Activated naive CD8-positive, alpha-beta T cell treated with anti-CD3 and anti-CD28 coated beads for 36 hours (primary cell): ENCODE measurements around the gene AKAP8. TPM values are rescaled to one million over a fixed set of nuclear protein-coding genes. Genes with fewer than 3 reads are reported as not detected.
"Not testable (repeated sequence)": the region's sequence is repeated elsewhere in the genome, so short reads cannot be mapped to it uniquely, and the experiment has no call there.

Experiments
- DNase-seq: peaks from one replicate; pipeline ENCODE4 v3.0.0; 2021
- H3K27ac Mint-ChIP-seq: one replicate; pipeline ENCODE4 v1.8.0; 2022; ENCODE audit warnings: mild to moderate bottlenecking, moderate library complexity, mixed read lengths
- H3K27me3 Mint-ChIP-seq: one replicate; pipeline ENCODE4 v1.8.0; 2022; ENCODE audit warnings: mild to moderate bottlenecking, mixed read lengths
- H3K36me3 Mint-ChIP-seq: one replicate; pipeline ENCODE4 v1.8.0; 2021; ENCODE audit warnings: mild to moderate bottlenecking, mixed read lengths
- H3K4me1 Mint-ChIP-seq: one replicate; pipeline ENCODE4 v1.8.0; 2021; ENCODE audit warnings: mixed read lengths
- H3K4me3 Mint-ChIP-seq: one replicate; pipeline ENCODE4 v1.8.0; 2022; ENCODE audit warnings: mild to moderate bottlenecking, moderate library complexity, mixed read lengths
- H3K9me3 Mint-ChIP-seq: one replicate; pipeline ENCODE4 v1.8.0; 2022; ENCODE audit warnings: mixed read lengths
- total RNA-seq, 2 experiments: library from RNA; stranded (reverse); gene quantifications; one replicate each; pipeline ENCODE4 v1.2.3, GENCODE V29; 2021

The AKAP8 gene
- total RNA-seq, 2 experiments from 2014 or later: 59.4 to 61.2 TPM

DNA sequence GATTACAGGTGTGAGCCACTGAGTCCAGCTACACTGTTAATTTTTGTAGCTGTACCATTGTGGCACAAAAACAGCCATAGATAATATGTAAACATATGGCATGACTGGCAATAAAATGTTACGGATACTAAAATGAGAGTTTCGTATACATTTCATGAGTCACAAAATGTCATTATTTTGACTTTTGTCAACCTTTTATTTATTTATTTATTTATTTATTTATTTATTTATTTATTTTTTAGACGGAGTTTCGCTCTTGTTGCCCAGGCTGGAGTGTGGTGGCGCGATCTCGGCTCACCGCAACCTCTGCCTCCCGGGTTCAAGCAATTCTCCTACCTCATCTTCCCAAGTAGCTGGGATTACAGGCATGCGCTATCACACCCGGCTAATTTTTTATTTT lies 38.3 kb downstream of the AKAP8 start:
- H3K4me1 Mint-ChIP-seq, DNase-seq, H3K36me3 Mint-ChIP-seq, H3K9me3 Mint-ChIP-seq, H3K27me3 Mint-ChIP-seq, H3K27ac Mint-ChIP-seq, H3K4me3 Mint-ChIP-seq: not testable (repeated sequence)

DNA sequence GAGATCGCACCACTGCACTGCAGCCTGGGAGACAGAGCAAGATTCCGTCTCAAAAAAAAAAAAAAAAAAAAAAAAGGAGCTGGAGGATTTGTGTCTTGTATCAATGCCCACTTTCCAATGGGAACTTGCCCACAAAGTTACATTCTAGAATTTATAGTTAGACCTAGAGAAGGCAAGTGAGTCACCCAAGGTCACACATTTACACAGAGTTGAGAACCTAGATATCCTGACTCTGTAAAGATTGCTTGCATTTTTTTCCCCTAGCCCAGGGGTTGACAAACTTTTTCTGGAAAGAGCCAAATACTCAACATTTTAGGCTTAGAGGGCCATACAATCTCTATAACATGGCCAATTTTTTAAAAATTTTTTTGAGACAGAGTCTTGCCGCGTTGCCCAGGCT lies 39.5 kb downstream of the AKAP8 start:
- Mint-ChIP-seq H3K4me3 (no peak overlapping the region), H3K36me3 (peaks cover 5% of the 10 kb centered on the region), H3K9me3 (no peaks in the 10 kb centered on the region), H3K4me1 (no peaks in the 10 kb centered on the region), H3K27ac (no peak overlapping the region), H3K27me3 (no peaks in the 10 kb centered on the region)
- no peak for DNase-seq

DNA sequence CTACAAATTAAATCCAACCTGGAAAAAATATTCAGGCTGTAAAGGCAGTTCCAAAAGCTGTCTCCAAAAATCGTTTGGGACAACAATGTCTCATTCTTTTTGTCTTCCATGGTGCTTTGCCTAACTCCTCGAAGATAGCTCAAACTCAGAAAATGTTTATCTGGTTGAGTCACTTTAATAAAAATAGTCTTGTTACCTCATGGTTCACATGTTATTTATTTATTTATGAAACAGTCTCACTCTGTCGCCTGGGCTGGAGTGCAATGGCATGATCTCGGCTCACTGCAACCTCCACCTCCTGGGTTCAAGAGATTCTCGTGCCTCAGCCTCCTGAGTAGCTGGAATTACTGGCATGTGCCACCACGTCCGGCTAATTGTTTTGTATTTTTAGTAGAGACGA lies 42.4 kb downstream of the AKAP8 start:
- no peak for DNase-seq
- peaks cover 9% of the 10 kb centered on the region for H3K4me1 Mint-ChIP-seq

DNA sequence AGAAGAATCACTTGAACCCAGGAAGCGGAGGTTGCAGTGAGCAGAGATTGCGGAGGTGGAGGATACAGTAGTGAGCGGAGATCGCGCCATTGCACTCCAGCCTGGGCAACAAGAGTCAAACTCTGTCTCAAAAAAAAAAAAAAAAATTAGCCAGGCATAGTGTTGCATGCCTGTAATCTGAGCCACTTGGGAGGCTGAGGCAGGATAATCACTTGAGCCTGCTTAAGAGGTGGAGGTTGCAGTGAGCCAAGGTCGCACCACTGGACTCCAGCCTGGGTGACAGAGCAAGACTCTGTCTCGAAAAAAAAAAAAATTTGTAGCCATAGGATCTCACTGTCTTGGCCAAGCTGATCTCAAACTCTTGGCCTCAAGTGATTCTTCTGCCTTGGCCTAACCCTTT lies 43.6 kb downstream of the AKAP8 start:
- not testable (repeated sequence) for DNase-seq, H3K27me3 Mint-ChIP-seq, H3K4me3 Mint-ChIP-seq, H3K27ac Mint-ChIP-seq, H3K9me3 Mint-ChIP-seq, H3K4me1 Mint-ChIP-seq
- peaks cover 11% of the 10 kb centered on the region for H3K36me3 Mint-ChIP-seq

More for the DNA sequence above, 42.4 kb downstream of the AKAP8 start:
- peaks cover 7% of the 10 kb centered on the region for H3K36me3 Mint-ChIP-seq
- no peaks in the 10 kb centered on the region for H3K27me3 Mint-ChIP-seq
- H3K27ac Mint-ChIP-seq: no peak overlapping the region
- no peaks in the 10 kb centered on the region for H3K9me3 Mint-ChIP-seq
- H3K4me3 Mint-ChIP-seq: no peak overlapping the region

DNA sequence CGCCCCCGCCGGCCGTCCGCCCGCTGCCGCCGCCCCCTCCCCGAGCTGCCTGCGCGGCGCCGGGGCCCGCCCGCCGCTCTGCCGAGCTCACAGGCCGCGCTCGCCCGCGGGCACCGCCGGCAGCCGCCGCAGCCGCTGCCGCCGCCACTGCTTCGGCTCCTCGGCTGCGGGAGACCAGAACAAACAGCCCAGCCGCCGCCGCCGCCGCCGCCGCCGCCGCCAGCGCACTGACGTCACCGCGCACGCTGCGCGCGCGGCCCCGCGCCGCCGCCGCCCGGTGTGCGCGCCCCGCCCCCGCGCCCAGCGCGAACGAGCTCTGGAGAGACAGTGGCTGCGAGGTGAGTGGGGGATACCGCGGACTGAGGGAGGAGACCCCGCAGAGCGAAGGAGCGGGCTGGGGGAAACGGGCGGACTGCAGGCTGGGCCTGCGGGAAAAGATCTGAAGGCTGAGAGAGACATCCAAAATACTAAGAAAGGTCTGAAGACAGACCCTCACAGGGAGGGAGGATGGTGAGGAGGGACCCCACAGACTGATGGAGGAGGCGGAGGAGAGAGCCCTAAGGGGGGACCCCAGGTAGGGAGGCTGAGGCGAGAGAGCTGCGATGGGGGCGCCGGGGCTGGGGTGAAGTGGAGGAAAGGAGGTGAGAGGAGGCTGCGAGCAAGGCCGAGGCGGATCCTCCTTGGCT lies 47.1 kb downstream of the AKAP8 start, which contains the start of gene BRD4:
Gene BRD4 (minus strand): TSS at position 229 of the 686 bp plus-strand sequence. CDS start 59,440 bp downstream, outside the sequence.
- Mint-ChIP-seq H3K27ac (peak within 1 kb of the TSS; percentile 93), H3K36me3 (peaks cover 28% of the 10 kb centered on the region), H3K9me3 (no peaks in the 10 kb centered on the region), H3K4me3 (peak within 1 kb of the TSS; percentile 96), H3K27me3 (no peaks in the 10 kb centered on the region), H3K4me1 (peaks cover 39% of the 10 kb centered on the region)
- peak; percentile 89 for DNase-seq

DNA sequence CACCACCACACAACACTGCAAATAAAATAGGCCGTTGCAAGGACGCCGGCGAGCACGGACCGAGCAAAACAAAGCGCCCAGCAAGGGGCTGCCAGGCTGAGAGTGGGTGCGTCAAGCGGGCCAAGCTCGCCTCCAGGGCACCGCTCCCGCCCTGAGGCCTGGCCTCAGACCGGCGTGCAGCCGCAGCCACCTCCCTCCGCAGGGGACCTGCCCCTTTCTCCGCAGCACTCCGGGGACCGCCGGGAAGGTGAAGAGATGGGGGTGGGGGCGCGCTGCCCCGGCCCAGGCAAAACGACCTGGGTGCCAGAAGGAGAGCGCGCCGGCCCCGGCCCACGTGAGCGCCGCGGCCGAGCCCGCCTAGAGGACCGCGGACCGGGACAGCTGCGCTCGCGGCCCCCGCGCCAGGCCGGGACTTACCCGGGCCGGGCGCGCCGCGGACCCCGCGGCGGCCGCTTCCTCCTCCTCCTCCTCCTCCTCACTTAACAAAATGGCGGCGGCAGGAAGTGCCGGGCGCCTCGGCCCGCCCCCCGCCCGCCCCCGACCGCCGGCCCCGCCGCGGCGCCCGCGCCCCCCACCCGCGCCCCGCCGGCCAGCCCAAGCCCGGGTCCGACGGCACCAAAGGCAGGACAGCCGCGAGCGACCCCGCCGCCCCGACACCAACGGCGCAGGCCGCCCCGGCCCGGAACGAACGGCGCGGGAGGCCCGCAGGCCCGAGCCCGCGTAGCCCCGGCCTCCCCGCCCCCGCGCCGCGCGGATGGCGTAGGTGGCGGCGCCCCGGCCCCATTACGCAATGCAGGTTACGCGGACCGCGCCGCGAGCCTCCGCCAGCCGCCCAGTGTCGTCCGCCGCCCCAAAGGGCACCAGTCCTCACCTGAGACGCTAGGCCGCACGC lies 47.9 kb downstream of the AKAP8 start:
- Mint-ChIP-seq H3K27ac (peak overlapping the region; percentile 89), H3K27me3 (no peaks in the 10 kb centered on the region), H3K9me3 (no peaks in the 10 kb centered on the region), H3K36me3 (peaks cover 31% of the 10 kb centered on the region), H3K4me1 (peaks cover 47% of the 10 kb centered on the region), H3K4me3 (peak overlapping the region; percentile 95)
- DNase-seq: peak; percentile 79

DNA sequence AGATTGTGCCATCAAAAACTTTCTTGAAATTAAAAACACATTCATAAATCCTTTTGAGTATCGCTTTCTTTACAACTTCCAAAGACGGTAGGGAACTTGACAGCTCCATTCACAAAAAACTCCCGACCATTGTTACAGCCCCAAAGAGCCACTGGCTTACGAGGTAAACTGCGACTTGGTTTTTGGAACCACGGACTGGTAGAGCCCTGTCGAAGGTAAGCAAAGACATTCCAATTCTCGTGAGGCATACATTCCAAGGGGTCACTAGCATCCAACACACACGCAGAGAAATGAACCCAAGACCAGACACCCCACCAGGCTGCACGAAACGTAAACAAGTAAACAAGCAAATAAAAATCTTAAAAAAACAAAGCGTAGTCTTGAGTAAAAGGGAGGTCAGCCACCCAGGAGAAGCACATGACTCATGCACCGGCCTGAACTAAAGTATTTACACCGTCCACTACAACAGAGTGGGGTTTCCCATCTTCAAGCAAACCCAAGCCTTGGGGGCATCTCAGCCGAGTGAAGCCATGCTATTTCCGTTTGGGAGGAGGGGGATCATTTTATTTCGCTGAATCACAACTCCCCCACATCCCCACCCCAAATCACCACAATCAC lies 48.7 kb downstream of the AKAP8 start:
- H3K9me3 Mint-ChIP-seq: no peaks in the 10 kb centered on the region
- H3K4me1 Mint-ChIP-seq: peaks cover 50% of the 10 kb centered on the region
- H3K36me3 Mint-ChIP-seq: peaks cover 30% of the 10 kb centered on the region
- peak overlapping the region; percentile 89 for H3K27ac Mint-ChIP-seq
- DNase-seq: no peak
- H3K4me3 Mint-ChIP-seq: peak overlapping the region; percentile 95
- H3K27me3 Mint-ChIP-seq: no peaks in the 10 kb centered on the region

DNA sequence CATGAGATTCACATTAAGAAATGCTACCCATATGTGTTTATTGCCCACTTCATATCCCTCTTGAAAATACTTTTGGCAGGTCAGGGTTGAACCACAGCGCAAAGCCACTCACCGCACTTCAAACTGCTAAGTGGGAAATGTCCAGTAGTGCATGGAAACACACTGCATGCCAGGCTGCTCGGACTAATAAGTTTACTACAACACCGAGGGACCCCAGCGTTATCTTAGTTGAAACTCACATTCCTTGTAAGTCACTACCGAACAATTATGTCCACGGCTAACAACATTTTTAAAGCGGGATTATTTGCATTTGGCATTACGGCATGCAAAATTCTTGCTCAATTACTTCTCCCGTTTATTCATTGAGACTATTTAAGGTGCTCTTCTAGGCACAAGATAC lies 51.3 kb downstream of the AKAP8 start:
- Mint-ChIP-seq H3K9me3 (peaks cover 1% of the 10 kb centered on the region), H3K36me3 (peaks cover 38% of the 10 kb centered on the region), H3K27me3 (no peaks in the 10 kb centered on the region), H3K4me3 (no peak overlapping the region), H3K27ac (no peak overlapping the region), H3K4me1 (peaks cover 70% of the 10 kb centered on the region)
- no peak for DNase-seq

DNA sequence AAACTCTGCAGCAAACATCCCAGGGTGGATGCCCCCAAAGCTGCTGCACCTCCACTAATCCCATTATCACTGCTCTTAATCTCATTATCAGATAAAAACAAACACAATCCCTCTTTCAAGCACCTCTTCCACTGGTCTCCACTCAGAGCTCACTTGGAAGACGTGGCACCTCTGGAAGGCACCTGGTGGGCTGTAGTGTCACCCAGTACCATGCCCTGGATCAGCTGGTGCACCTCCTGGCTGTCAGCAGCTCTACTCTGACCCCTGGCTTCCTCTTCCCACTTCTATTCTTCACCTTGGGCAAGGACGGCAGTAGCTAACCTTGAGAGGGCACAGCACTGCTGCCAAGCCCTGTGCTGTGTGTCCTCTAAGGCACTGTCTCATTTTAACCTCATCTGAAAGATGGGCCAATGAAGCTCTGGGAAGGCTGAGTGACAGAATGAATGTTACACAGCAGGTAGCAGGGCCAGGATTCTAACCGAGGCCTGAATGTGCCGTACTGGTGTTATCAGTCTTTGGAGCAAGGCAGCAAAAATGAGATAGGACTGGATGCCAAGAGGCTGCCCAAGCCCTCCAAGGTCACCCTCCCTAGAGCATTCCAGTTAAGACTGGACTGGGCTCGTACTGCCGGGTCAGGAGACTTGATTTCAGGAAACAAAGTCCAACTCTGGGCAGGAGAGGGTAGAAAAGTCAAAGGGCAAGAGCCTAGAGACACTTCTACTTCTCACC lies 54.6 kb downstream of the AKAP8 start:
- H3K36me3 Mint-ChIP-seq: peaks cover 32% of the 10 kb centered on the region
- H3K4me3 Mint-ChIP-seq: no peak overlapping the region
- no peak for DNase-seq
- peaks cover 83% of the 10 kb centered on the region for H3K4me1 Mint-ChIP-seq
- peak overlapping the region; percentile 44 for H3K27ac Mint-ChIP-seq
- H3K27me3 Mint-ChIP-seq: no peaks in the 10 kb centered on the region
- H3K9me3 Mint-ChIP-seq: peaks cover 1% of the 10 kb centered on the region

DNA sequence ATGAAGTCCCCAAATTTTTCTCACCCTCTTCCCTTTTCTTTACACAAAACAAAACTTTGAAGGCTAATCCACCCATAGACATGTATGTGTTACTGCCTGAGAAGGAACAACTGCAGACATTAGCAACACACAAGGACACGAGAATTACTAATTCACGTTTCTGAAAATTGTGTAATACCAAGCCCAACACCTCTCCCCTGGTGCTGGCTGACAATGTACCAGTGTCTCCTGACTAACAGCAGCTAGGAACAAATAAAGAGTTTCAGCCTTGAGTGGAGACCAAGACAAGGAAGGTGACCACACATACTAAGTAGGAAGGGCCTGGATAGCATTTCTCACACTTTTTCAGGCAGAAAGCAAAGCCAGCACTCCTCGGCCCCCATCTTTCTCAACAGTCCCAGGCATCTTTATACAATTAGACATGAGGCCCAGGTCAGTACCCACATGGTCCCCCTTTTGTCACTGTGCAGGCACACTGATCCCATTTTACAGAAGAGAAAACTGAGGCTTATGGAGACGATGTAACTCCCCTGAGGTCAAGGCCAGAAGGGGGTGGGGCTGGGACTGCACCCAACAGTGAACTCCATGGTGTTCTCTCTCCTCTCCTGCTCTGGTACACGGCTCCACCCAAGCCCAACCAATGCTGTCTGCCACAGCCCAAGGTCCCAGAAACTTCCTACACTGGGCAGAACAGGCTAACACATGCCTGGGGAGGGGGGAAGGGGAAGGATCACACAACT lies 55.9 kb downstream of the AKAP8 start:
- H3K4me1 Mint-ChIP-seq: peaks cover 84% of the 10 kb centered on the region
- DNase-seq: no peak
- H3K27me3 Mint-ChIP-seq: no peaks in the 10 kb centered on the region
- H3K27ac Mint-ChIP-seq: peak overlapping the region; percentile 45
- H3K4me3 Mint-ChIP-seq: no peak overlapping the region
- peaks cover 1% of the 10 kb centered on the region for H3K9me3 Mint-ChIP-seq
- peaks cover 22% of the 10 kb centered on the region for H3K36me3 Mint-ChIP-seq

DNA sequence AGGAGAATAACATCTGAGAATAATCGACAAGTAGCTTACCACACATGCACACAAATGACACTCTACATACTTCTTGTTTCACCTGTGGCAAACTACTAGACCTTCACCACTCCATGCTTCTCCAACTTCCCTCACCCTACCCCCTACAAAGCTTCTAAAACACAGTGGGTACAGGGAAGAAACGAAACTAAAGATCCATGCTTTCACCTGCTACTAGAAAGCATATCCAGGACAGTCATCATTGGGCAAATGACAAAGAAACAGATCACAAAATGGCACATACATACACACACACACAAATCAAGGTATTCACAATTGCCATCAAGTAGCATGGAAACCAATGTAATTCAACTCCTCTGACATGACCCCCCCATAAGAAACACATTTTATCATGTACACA lies 57.8 kb downstream of the AKAP8 start:
- H3K4me3 Mint-ChIP-seq: no peak overlapping the region
- H3K9me3 Mint-ChIP-seq: peaks cover 1% of the 10 kb centered on the region
- H3K36me3 Mint-ChIP-seq: peaks cover 25% of the 10 kb centered on the region
- peaks cover 86% of the 10 kb centered on the region for H3K4me1 Mint-ChIP-seq
- H3K27ac Mint-ChIP-seq: peak overlapping the region; percentile 80
- no peak for DNase-seq
- no peaks in the 10 kb centered on the region for H3K27me3 Mint-ChIP-seq

DNA sequence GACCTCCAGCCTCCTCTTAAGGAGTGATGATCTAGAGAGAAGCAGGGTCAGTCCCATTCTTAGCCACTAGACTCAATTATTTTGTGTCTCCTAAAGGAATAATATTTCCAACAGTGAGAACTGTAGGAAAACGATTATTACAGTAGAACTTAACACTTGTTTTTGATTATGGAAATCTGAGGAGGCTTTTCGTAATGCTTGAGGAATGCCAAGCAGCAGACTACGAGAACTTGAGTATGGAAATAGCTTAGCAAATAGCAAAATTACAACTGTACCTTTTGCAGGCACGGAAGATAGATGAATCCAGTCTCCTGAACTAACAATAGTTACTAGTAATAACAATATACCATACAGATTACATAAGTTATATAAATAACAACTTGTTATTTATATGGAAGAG lies 59.5 kb downstream of the AKAP8 start:
- Mint-ChIP-seq H3K27me3 (no peaks in the 10 kb centered on the region), H3K9me3 (peaks cover 1% of the 10 kb centered on the region), H3K36me3 (peaks cover 24% of the 10 kb centered on the region), H3K27ac (no peak overlapping the region), H3K4me3 (no peak overlapping the region), H3K4me1 (peaks cover 86% of the 10 kb centered on the region)
- DNase-seq: no peak

DNA sequence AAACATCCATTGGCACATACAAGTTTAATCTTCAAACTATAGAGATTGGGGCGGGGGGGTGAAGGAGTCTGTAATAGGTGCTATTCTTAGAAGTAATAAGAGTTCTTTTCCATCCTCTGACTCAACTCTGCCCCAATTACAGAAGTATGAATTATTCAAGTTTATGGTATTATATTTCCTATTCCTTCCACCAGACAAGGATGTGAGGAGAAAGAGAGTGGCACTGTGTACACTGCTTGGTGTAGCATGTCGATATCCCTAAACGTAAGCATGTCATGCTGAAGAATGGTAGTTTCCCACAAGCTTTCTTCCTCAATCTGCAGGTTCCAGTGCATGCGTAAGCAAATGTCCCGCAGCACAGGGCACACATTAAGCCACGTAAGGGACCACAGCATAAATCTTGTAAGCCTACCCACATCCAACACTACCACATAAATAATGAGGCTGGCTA lies 61.3 kb downstream of the AKAP8 start:
- Mint-ChIP-seq H3K27ac (peak overlapping the region; percentile 82), H3K4me3 (peak overlapping the region; percentile 15), H3K27me3 (no peaks in the 10 kb centered on the region), H3K4me1 (peaks cover 82% of the 10 kb centered on the region), H3K9me3 (no peaks in the 10 kb centered on the region), H3K36me3 (peaks cover 29% of the 10 kb centered on the region)
- no peak for DNase-seq
